Measurements from ENCODE around the gene TBC1D3. TPM values are rescaled to one million over a fixed set of nuclear protein-coding genes. Genes with fewer than 3 reads are reported as not detected.
"Not testable (repeated sequence)": the region's sequence is repeated elsewhere in the genome, so short reads cannot be mapped to it uniquely, and the experiment has no call there.

Gene TBC1D3
- total RNA-seq: not detected in 2 replicates

DNA sequence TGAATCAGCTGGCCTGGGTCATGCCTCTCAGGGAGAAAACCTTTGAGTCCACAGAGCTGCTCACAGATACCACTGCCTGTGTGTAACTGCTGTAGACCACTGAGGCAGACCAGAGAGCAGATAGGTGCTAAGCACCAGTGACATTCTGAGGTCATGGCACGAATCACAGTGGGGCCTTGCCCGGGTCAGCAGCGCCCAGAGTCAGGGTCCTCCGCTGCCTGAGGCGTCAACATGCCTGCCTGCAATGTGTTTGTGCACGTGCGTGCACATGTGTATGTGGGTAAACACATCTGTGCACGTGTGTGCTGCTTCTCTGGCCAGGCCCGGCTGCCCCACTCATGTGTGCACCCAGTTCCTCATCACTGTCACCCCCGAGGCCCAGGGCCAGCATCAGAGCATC is at the start of gene TBC1D3:
Gene TBC1D3 (minus strand): TSS at position 101 of the 400 bp plus-strand sequence. CDS start 1,526 bp downstream, outside the sequence.
- not testable (repeated sequence) for H3K36me3 ChIP-seq (ENCODE audit: control insufficient read depth, insufficient read depth, low read length); H3K27me3 ChIP-seq (ENCODE audit: control insufficient read depth, insufficient read depth, low read length); DNase-seq (ENCODE audit: low read depth); H3K4me3 ChIP-seq (ENCODE audit: low read depth, low read length)

GRCh38 chr17:38232790-38233189 is 40.4 kb upstream of the TBC1D3 start:
- H3K27me3 ChIP-seq (ENCODE audit: control insufficient read depth, insufficient read depth, low read length); DNase-seq (ENCODE audit: low read depth); H3K36me3 ChIP-seq (ENCODE audit: control insufficient read depth, insufficient read depth, low read length); H3K4me3 ChIP-seq (ENCODE audit: low read depth, low read length): not testable (repeated sequence)

GRCh38 chr17:38225844-38226495 is 33.6 kb upstream of the TBC1D3 start:
- H3K36me3 ChIP-seq (ENCODE audit: control insufficient read depth, insufficient read depth, low read length); H3K27me3 ChIP-seq (ENCODE audit: control insufficient read depth, insufficient read depth, low read length); H3K4me3 ChIP-seq (ENCODE audit: low read depth, low read length); DNase-seq (ENCODE audit: low read depth): not testable (repeated sequence)

DNA sequence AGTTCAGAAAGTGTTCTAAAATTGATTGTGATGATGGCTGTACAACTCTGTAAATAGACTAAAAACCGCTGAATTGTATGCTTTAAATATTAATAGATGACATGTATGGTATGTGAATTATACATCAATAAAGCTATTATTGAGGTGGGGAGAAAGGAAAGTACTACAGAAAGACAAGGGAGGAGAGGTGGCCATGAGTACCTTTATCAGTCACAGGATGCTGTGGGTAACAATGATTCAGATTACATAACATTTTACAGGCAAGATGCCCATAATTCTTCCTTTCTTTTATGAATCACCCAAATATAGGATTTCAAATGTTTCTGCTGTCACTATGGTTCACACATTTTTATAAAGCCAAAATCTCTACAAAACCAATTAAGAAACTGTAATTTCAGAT is 28.5 kb upstream of the TBC1D3 start:
- not testable (repeated sequence) for H3K36me3 ChIP-seq (ENCODE audit: control insufficient read depth, insufficient read depth, low read length); H3K27me3 ChIP-seq (ENCODE audit: control insufficient read depth, insufficient read depth, low read length); H3K4me3 ChIP-seq (ENCODE audit: low read depth, low read length); DNase-seq (ENCODE audit: low read depth)

DNA sequence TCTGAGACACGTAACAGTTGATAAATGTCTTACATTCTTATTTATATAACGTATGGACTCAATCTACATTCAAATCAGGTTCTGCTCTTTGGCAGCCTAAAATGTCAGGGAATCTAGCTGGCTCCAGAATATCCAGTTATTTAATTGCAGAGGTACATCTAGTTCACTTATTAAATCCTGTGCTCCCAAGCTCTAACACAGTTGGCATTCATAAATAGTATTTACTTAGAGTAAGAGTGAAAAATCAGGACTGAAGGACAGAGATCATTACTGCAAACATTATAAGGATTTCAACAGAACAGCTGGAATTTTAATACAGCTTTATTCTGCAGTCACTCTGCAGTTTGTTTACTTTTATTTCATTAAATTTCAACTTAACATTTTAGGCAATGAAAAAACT is 7.9 kb upstream of the TBC1D3 start:
- not testable (repeated sequence) for H3K27me3 ChIP-seq (ENCODE audit: control insufficient read depth, insufficient read depth, low read length); H3K4me3 ChIP-seq (ENCODE audit: low read depth, low read length); H3K36me3 ChIP-seq (ENCODE audit: control insufficient read depth, insufficient read depth, low read length); DNase-seq (ENCODE audit: low read depth)

DNA sequence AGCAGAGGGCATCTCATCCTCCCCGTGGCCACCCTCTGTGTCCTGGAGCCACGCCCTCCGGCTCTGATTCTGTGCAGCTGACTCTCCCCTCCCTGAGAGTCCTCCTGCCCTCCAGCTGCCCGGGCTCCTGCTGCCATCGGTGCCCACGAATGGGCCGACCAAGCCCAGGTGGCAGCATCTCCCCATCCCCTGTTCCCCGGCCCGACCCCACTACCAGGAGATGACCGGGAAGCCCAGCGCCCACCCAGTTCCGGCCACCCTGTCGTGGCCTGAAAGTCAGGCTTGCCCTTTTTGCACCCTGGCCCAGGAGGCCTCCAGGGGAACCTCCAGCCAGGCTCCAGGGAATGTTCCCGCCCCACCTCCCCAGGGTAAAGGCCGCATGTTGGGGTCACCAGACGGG is 57.5 kb downstream of the TBC1D3 start:
- not testable (repeated sequence) for H3K4me3 ChIP-seq (ENCODE audit: low read depth, low read length); H3K27me3 ChIP-seq (ENCODE audit: control insufficient read depth, insufficient read depth, low read length); DNase-seq (ENCODE audit: low read depth); H3K36me3 ChIP-seq (ENCODE audit: control insufficient read depth, insufficient read depth, low read length)

Other genes starting within 250 kb of the TBC1D3 start
- 12.0 and 13.7 TPM in 2 replicates for gene TBC1D3L, start 203.5 kb downstream of the TBC1D3 start, total RNA-seq
- gene TBC1D3D, start 188.6 kb downstream of the TBC1D3 start, total RNA-seq: not detected in 2 replicates
- not detected in 2 replicates for gene TBC1D3C, start 123.9 kb downstream of the TBC1D3 start, total RNA-seq
- not detected in 2 replicates for gene TBC1D3E, start 64.6 kb downstream of the TBC1D3 start, total RNA-seq
- gene MRPL45, start 104.6 kb upstream of the TBC1D3 start, total RNA-seq: 48.3 and 50.0 TPM in 2 replicates
- 0.04 and 0.07 TPM in 2 replicates for gene GPR179, start 151.4 kb upstream of the TBC1D3 start, total RNA-seq
- 24.3 and 38.1 TPM in 2 replicates for gene SOCS7, start 159.3 kb upstream of the TBC1D3 start, total RNA-seq
- gene ARHGAP23, start 235.9 kb upstream of the TBC1D3 start, total RNA-seq: 52.8 and 65.6 TPM in 2 replicates

Data from kidney epithelial cell (primary cell).